Kidney epithelial cell (primary cell): ENCODE results near the gene MMP12. TPM values are rescaled to one million over a fixed set of nuclear protein-coding genes. Genes with fewer than 3 reads are reported as not detected.
A peak's percentile ranks its signal among the peaks of the same experiment; 100 is the strongest.

Experiments
- DNase-seq: peaks from one replicate; pipeline ENCODE4 v3.0.0-alpha.2; 2010; ENCODE audit warnings: low read depth
- H3K27me3 ChIP-seq: 2 replicates; pipeline ENCODE4 v1.6.0; 2011; ENCODE audit warnings: low read length; ENCODE audit not compliant: control insufficient read depth, insufficient read depth
- H3K36me3 ChIP-seq: 2 replicates; pipeline ENCODE4 v1.5.1; 2011; ENCODE audit warnings: low read length; ENCODE audit not compliant: control insufficient read depth, insufficient read depth
- H3K4me3 ChIP-seq: 2 replicates; pipeline ENCODE4 v1.5.1; 2011; ENCODE audit warnings: low read depth, mild to moderate bottlenecking, control low read depth, low read length
- CTCF ChIP-seq: IDR thresholded peaks from 2 replicates; pipeline ENCODE4 v1.5.1; 2011; ENCODE audit warnings: mild to moderate bottlenecking, moderate library complexity, low read length, control low read depth, inconsistent platforms; ENCODE audit not compliant: insufficient read depth, poor library complexity, severe bottlenecking
- total RNA-seq: library from RNA; depleted of rRNA; stranded (reverse); fragments of >200 nt; gene quantifications from 2 replicates; pipeline ENCODE4 v1.2.3, GENCODE V29; 2015

The MMP12 gene
- total RNA-seq, 1 donor from 2014 or later: not detected

GRCh38 chr11:102833731-102834130 lies 41.1 kb downstream of the MMP12 start:
- Histone ChIP-seq H3K27me3 (no peaks in the 10 kb centered on the region), H3K36me3 (no peaks in the 10 kb centered on the region), H3K4me3 (no peak overlapping the region)
- no peak for DNase-seq
- TF ChIP-seq CTCF: no peak

- Histone ChIP-seq H3K4me3 (no peak overlapping the region), H3K27me3 (no peaks in the 10 kb centered on the region), H3K36me3 (no peaks in the 10 kb centered on the region)
- TF ChIP-seq CTCF: no peak
- DNase-seq: no peak
Observed at GRCh38 chr11:102832612-102833011, 42.2 kb downstream of the MMP12 start.

GRCh38 chr11:102831489-102832440 lies 43.0 kb downstream of the MMP12 start:
- peak; percentile 78 for TF ChIP-seq CTCF
- no peak for DNase-seq
- no peak overlapping the region for H3K4me3 ChIP-seq
- H3K36me3 ChIP-seq: no peaks in the 10 kb centered on the region
- H3K27me3 ChIP-seq: no peaks in the 10 kb centered on the region

- no peaks in the 10 kb centered on the region for H3K27me3 ChIP-seq
- TF ChIP-seq CTCF: no peak
- DNase-seq: no peak
- no peak overlapping the region for H3K4me3 ChIP-seq
- H3K36me3 ChIP-seq: no peaks in the 10 kb centered on the region
Observed at GRCh38 chr11:102831128-102831488, 43.7 kb downstream of the MMP12 start.

GRCh38 chr11:102830001-102830727 lies 44.6 kb downstream of the MMP12 start:
- no peaks in the 10 kb centered on the region for H3K36me3 ChIP-seq
- no peak for TF ChIP-seq CTCF
- no peak overlapping the region for H3K4me3 ChIP-seq
- DNase-seq: no peak
- H3K27me3 ChIP-seq: no peaks in the 10 kb centered on the region
